WTC11 (cell line): Measurements from ENCODE around the gene C10orf105. TPM values are rescaled to one million over a fixed set of nuclear protein-coding genes. Genes with fewer than 3 reads are reported as not detected.

Experiments
- ATAC-seq: fragments of 200-7000 bp; cut with Tn5 transposase; 2 replicates; pipeline ENCODE4 v1.10.0; 2021; ENCODE audit warnings: mild to moderate bottlenecking, moderate library complexity
- CTCF ChIA-PET: fragments of 300-600 bp; sonication (Branson Sonifier 250); formaldehyde crosslinking; loops from one replicate; lab custom pipeline; 2021; ENCODE audit warnings: antibody characterized with exemption; lab: Charles Lee
- POLR2A ChIA-PET: fragments of 350-600 bp; sonication (Branson Sonifier 250); formaldehyde crosslinking; loops from one replicate; lab custom pipeline; 2021; ENCODE audit warnings: antibody characterized with exemption; lab: Charles Lee
- DNase-seq: peaks from one replicate; pipeline ENCODE4 v3.0.0; 2021; ENCODE audit warnings: low spot score
- H3K27ac Mint-ChIP-seq: 2 replicates; pipeline ENCODE4 v1.8.0; 2021; ENCODE audit warnings: mixed read lengths
- H3K27me3 Mint-ChIP-seq: 2 replicates; pipeline ENCODE4 v1.8.0; 2021; ENCODE audit warnings: low read depth, mild to moderate bottlenecking, moderate library complexity, mixed read lengths
- H3K36me3 Mint-ChIP-seq: 2 replicates; pipeline ENCODE4 v1.8.0; 2021; ENCODE audit warnings: mixed read lengths
- H3K4me1 Mint-ChIP-seq: 2 replicates; pipeline ENCODE4 v1.8.0; 2022; ENCODE audit warnings: mixed read lengths
- H3K4me3 Mint-ChIP-seq: 2 replicates; pipeline ENCODE4 v1.8.0; 2021; ENCODE audit warnings: mild to moderate bottlenecking, moderate library complexity, mixed read lengths
- H3K9me3 Mint-ChIP-seq: 2 replicates; pipeline ENCODE4 v1.8.0; 2021; ENCODE audit warnings: mixed read lengths
- CBFB ChIP-seq: sonication (generic); formaldehyde crosslinking; IDR thresholded peaks from 2 replicates; pipeline ENCODE4 v1.8.1; 2022; ENCODE audit warnings: mild to moderate bottlenecking, low read depth, missing genetic modification reagents
- CREB1 ChIP-seq: sonication (generic); formaldehyde crosslinking; IDR thresholded peaks from 2 replicates; pipeline ENCODE4 v1.8.0; 2023; ENCODE audit warnings: mild to moderate bottlenecking, missing genetic modification reagents
- ELF4 ChIP-seq: sonication (generic); formaldehyde crosslinking; IDR thresholded peaks from 2 replicates; pipeline ENCODE4 v1.8.1; 2022; ENCODE audit warnings: low read depth, mild to moderate bottlenecking, moderate library complexity, missing genetic modification reagents
- FOXK1 ChIP-seq: sonication (generic); formaldehyde crosslinking; IDR thresholded peaks from 2 replicates; pipeline ENCODE4 v1.8.0; 2022; ENCODE audit warnings: mild to moderate bottlenecking, moderate library complexity, missing genetic modification reagents
- GRHL2 ChIP-seq: fragments of 250-450 bp; sonication (Bioruptor Pico); IDR thresholded peaks from 2 replicates; pipeline ENCODE4 v1.8.0; 2022; ENCODE audit warnings: mild to moderate bottlenecking, moderate library complexity; ENCODE audit not compliant: insufficient replicate concordance, severe bottlenecking
- GTF2I ChIP-seq: fragments of 250-450 bp; sonication (Bioruptor Pico); conservative IDR thresholded peaks from 2 replicates; pipeline ENCODE4 v1.4.0; 2021; ENCODE audit warnings: mild to moderate bottlenecking
- HMGA2 ChIP-seq: fragments of 250-450 bp; sonication (Bioruptor Pico); IDR thresholded peaks from 2 replicates; pipeline ENCODE4 v1.4.0; 2021; ENCODE audit warnings: mild to moderate bottlenecking, moderate library complexity
- KAT7 ChIP-seq: sonication (generic); formaldehyde crosslinking; IDR thresholded peaks from 2 replicates; pipeline ENCODE4 v1.8.1; 2023; ENCODE audit warnings: missing genetic modification reagents, mild to moderate bottlenecking, borderline replicate concordance
- MYBL2 ChIP-seq: sonication (generic); formaldehyde crosslinking; IDR thresholded peaks from 2 replicates; pipeline ENCODE4 v1.8.1; 2023; ENCODE audit warnings: mild to moderate bottlenecking, moderate library complexity, missing genetic modification reagents
- NFATC4 ChIP-seq: fragments of 250-450 bp; sonication (Bioruptor Pico); IDR thresholded peaks from 2 replicates; pipeline ENCODE4 v1.9.0; 2021; ENCODE audit warnings: mild to moderate bottlenecking
- NFE2L1 ChIP-seq: sonication (generic); formaldehyde crosslinking; IDR thresholded peaks from 2 replicates; pipeline ENCODE4 v1.8.1; 2023; ENCODE audit warnings: missing genetic modification reagents
- NFYB ChIP-seq: sonication (generic); formaldehyde crosslinking; conservative IDR thresholded peaks from 2 replicates; pipeline ENCODE4 v1.8.0; 2022; ENCODE audit warnings: low read depth, missing genetic modification reagents
- RORB ChIP-seq: fragments of 250-450 bp; sonication (Bioruptor Pico); IDR thresholded peaks from 2 replicates; pipeline ENCODE4 v1.9.0; 2021; ENCODE audit warnings: mild to moderate bottlenecking
- SMAD3 ChIP-seq: sonication (generic); formaldehyde crosslinking; IDR thresholded peaks from 2 replicates; pipeline ENCODE4 v1.8.0; 2022; ENCODE audit warnings: missing genetic modification reagents, mild to moderate bottlenecking, borderline replicate concordance
- SOX15 ChIP-seq: fragments of 250-450 bp; sonication (Bioruptor Pico); IDR thresholded peaks from 2 replicates; pipeline ENCODE4 v1.9.0; 2021; ENCODE audit warnings: mild to moderate bottlenecking
- SP1 ChIP-seq: sonication (generic); formaldehyde crosslinking; conservative IDR thresholded peaks from 2 replicates; pipeline ENCODE4 v1.8.1; 2022; ENCODE audit warnings: missing genetic modification reagents
- TCF7 ChIP-seq: sonication (generic); formaldehyde crosslinking; IDR thresholded peaks from 2 replicates; pipeline ENCODE4 v1.8.0; 2022; ENCODE audit warnings: mild to moderate bottlenecking, low read depth, missing genetic modification reagents, moderate library complexity
- TP53 ChIP-seq: sonication (generic); formaldehyde crosslinking; IDR thresholded peaks from 2 replicates; pipeline ENCODE4 v1.8.1; 2023; ENCODE audit warnings: mild to moderate bottlenecking, missing genetic modification reagents
- ZNF138 ChIP-seq: sonication (generic); formaldehyde crosslinking; conservative IDR thresholded peaks from 2 replicates; pipeline ENCODE4 v1.8.1; 2022; ENCODE audit warnings: mild to moderate bottlenecking, moderate library complexity, missing genetic modification reagents
- ZNF219 ChIP-seq: sonication (generic); formaldehyde crosslinking; IDR thresholded peaks from 2 replicates; pipeline ENCODE4 v1.8.0; 2023; ENCODE audit warnings: missing genetic modification reagents, mild to moderate bottlenecking, borderline replicate concordance
- ZNF232 ChIP-seq: sonication (generic); formaldehyde crosslinking; IDR thresholded peaks from 2 replicates; pipeline ENCODE4 v1.8.0; 2022; ENCODE audit warnings: mild to moderate bottlenecking, missing genetic modification reagents
- ZNF317 ChIP-seq: sonication (generic); formaldehyde crosslinking; IDR thresholded peaks from 2 replicates; pipeline ENCODE4 v1.8.1; 2023; ENCODE audit warnings: low read depth, mild to moderate bottlenecking, moderate library complexity, missing genetic modification reagents, borderline replicate concordance
- total RNA-seq: library from RNA; stranded (reverse); gene quantifications from 3 replicates; pipeline ENCODE4 v1.2.3, GENCODE V29; 2021
- TF ChIP-seq, protein P1 (sequence below): fragments of 250-450 bp; sonication (Bioruptor Pico); conservative IDR thresholded peaks from 2 replicates; pipeline ENCODE4 v1.9.0; 2021; ENCODE audit warnings: mild to moderate bottlenecking
- TF ChIP-seq, protein P2 (sequence below): sonication (generic); formaldehyde crosslinking; IDR thresholded peaks from 2 replicates; pipeline ENCODE4 v1.8.0; 2022; ENCODE audit warnings: mild to moderate bottlenecking, missing genetic modification reagents
- TF ChIP-seq, protein P3 (sequence below): sonication (generic); formaldehyde crosslinking; IDR thresholded peaks from 2 replicates; pipeline ENCODE4 v1.8.1; 2023; ENCODE audit warnings: mild to moderate bottlenecking, missing genetic modification reagents, moderate library complexity
- TF ChIP-seq, protein P4 (sequence below): sonication (generic); formaldehyde crosslinking; IDR thresholded peaks from 2 replicates; pipeline ENCODE4 v1.8.0; 2022; ENCODE audit warnings: mild to moderate bottlenecking, missing genetic modification reagents

The C10orf105 gene
- total RNA-seq, 1 experiment from 2014 or later: 0.48 TPM

DNA sequence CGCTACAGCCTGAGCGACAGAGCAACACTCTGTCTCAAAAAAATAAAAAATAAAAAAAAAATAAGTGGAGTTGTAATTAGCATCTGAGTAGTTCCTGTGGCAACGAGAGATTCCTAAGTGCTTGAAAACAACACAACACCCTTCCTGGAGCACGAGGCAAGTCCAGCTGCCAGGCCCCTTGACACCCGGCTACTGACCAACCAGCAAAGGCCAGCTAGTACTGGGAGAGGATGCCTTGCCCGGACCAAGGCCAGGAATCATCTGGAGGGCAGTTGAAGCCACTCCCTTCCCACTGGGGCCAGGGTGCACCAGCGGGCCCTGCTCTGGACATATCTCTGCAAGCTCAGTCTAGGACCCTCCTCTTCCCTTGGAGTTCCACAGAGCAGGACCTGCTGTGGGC, 536 bp downstream of the C10orf105 start (continued):
- TF ChIP-seq ZNF317 (CRISPR knock-in tag) (no peak), ZNF232 (CRISPR knock-in tag) (no peak), GRHL2 (CRISPR knock-in tag) (no peak), SMAD3 (CRISPR knock-in tag) (no peak), KAT7 (no peak), TCF7 (no peak), RORB (CRISPR knock-in tag) (no peak)

DNA sequence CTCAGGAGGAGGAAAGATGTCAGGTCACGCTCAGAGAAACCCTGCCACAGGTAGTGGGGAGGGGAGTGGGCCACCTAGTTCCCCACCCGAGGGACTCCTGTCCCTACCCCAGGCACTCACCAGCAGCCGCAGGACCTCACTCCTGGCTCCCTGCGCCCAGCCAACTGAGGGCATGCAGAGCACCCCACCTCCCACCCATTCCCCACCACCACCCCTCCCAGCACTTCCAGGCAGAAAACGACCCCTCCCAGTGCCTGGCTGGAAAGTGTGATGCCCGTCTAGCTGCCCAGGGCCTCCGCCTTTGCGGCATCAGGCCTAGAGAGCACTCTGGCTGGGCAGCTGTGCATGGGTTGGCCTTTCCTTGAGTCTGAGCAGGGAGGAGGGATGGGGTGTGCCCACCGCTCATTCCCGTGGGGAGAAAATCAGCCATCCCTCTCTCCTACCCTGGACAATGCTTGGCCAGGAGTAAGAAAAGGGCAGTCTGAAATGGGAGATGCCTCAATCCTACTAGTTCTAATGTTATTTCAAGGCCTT, 1.3 kb downstream of the C10orf105 start:
- CTCF ChIA-PET: interaction anchor here (0.9 to 5.6 kb wide), 4 partner anchors 10 to 28 kb away, joined by 4 to 33 read pairs (median 18); no protein-coding TSS in a partner anchor

DNA sequence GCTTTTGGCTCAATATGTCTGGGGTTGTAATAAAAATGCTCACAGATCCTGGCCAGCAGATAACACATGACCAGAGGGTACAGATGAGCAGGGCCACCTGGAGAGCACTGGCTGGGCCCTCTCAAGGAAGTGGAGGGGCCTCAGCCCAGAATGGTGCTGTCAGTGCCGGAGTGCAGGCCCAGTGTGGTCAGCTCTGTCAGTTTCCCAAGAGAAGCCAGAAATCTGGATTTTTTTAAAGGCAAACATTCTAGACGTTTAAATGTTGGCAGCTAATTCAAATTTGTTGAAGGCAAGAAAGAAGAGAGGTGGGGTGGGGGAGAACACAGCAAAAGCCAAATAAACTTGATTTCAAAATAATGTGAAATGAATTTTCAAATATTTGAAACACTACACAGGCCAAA, 2.0 kb downstream of the C10orf105 start:
- ChIA-PET POLR2A (no interaction called here), CTCF (interaction anchor here (0.8 to 5.6 kb wide), 11 partner anchors 9 to 100 kb away, joined by 3 to 33 read pairs (median 3); no protein-coding TSS in a partner anchor)
- Mint-ChIP-seq H3K4me1 (peaks cover 20% of the 10 kb centered on the region), H3K27ac (no peak overlapping the region), H3K27me3 (peaks cover 3% of the 10 kb centered on the region; the same call in 1 of the 2 replicates), H3K36me3 (no peaks in the 10 kb centered on the region), H3K9me3 (no peaks in the 10 kb centered on the region), H3K4me3 (no peak overlapping the region)
- DNase-seq (no peak), ATAC-seq (no peak)
- TF ChIP-seq GTF2I (CRISPR knock-in tag): no peak
- TF ChIP-seq CREB1 (CRISPR knock-in tag): no peak
- no peak for TF ChIP-seq ZNF219 (CRISPR knock-in tag)
- TF ChIP-seq, protein P1, sequence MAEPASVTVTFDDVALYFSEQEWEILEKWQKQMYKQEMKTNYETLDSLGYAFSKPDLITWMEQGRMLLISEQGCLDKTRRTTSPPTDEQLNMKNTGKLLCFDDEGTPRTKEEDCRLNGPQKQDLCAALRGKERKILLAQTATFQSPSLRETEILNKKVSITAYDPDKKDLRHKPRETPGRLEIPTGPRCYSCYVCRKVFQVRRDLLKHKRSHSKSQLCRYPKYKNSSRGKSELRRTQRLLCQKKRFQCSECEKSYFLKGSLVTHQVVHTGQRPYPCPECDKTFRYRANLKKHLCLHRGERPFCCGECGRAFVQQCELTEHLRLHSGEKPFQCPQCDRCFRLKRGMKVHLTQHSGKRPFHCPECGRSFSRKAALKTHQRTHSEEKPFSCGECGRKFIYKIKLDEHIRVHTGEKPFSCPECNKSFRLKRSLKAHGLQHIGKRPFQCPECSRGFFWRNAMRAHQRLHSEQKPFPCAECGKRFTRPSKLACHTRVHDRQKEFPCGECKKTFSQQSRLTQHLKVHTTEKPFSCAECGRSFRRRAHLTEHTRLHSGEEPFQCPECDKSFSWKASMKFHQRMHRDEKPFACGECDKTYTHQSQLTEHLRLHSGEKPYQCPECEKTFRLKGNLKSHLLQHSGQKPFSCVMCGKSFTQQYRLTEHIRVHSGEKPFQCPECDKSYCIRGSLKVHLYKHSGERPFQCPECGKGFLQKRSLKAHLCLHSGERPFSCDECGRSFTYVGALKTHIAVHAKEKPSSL: no peak
- no peak for TF ChIP-seq ZNF232 (CRISPR knock-in tag)
- TF ChIP-seq NFATC4 (CRISPR knock-in tag): no peak
- TF ChIP-seq, protein P2, sequence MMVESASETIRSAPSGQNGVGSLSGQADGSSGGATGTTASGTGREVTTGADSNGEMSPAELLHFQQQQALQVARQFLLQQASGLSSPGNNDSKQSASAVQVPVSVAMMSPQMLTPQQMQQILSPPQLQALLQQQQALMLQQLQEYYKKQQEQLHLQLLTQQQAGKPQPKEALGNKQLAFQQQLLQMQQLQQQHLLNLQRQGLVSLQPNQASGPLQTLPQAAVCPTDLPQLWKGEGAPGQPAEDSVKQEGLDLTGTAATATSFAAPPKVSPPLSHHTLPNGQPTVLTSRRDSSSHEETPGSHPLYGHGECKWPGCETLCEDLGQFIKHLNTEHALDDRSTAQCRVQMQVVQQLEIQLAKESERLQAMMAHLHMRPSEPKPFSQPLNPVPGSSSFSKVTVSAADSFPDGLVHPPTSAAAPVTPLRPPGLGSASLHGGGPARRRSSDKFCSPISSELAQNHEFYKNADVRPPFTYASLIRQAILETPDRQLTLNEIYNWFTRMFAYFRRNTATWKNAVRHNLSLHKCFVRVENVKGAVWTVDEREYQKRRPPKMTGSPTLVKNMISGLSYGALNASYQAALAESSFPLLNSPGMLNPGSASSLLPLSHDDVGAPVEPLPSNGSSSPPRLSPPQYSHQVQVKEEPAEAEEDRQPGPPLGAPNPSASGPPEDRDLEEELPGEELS: no peak
- TF ChIP-seq GRHL2 (CRISPR knock-in tag): no peak

More for the DNA sequence above, 1.3 kb downstream of the C10orf105 start:
- H3K27me3 Mint-ChIP-seq: peaks cover 3% of the 10 kb centered on the region; the same call in 1 of the 2 replicates
- ATAC-seq: no peak
- POLR2A ChIA-PET: no interaction called here
- TF ChIP-seq ZNF232 (CRISPR knock-in tag): no peak
- TF ChIP-seq, protein P3, sequence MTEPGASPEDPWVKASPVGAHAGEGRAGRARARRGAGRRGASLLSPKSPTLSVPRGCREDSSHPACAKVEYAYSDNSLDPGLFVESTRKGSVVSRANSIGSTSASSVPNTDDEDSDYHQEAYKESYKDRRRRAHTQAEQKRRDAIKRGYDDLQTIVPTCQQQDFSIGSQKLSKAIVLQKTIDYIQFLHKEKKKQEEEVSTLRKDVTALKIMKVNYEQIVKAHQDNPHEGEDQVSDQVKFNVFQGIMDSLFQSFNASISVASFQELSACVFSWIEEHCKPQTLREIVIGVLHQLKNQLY (CRISPR knock-in tag): no peak
- no peak for TF ChIP-seq CBFB (CRISPR knock-in tag)
- TF ChIP-seq HMGA2 (CRISPR knock-in tag): no peak
- TF ChIP-seq TP53 (CRISPR knock-in tag): no peak
- no peak for TF ChIP-seq ELF4 (CRISPR knock-in tag)
- no peak for TF ChIP-seq NFYB (CRISPR knock-in tag)
- TF ChIP-seq ZNF138 (CRISPR knock-in tag): no peak
- TF ChIP-seq, protein P2: no peak
- TF ChIP-seq MYBL2 (CRISPR knock-in tag): no peak
- TF ChIP-seq NFE2L1: no peak
- TF ChIP-seq SOX15 (CRISPR knock-in tag): no peak
- no peak for TF ChIP-seq SP1
- TF ChIP-seq, protein P4, sequence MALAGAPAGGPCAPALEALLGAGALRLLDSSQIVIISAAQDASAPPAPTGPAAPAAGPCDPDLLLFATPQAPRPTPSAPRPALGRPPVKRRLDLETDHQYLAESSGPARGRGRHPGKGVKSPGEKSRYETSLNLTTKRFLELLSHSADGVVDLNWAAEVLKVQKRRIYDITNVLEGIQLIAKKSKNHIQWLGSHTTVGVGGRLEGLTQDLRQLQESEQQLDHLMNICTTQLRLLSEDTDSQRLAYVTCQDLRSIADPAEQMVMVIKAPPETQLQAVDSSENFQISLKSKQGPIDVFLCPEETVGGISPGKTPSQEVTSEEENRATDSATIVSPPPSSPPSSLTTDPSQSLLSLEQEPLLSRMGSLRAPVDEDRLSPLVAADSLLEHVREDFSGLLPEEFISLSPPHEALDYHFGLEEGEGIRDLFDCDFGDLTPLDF: no peak
- TF ChIP-seq FOXK1 (CRISPR knock-in tag): no peak
- TF ChIP-seq KAT7: no peak
- H3K4me3 Mint-ChIP-seq: no peak overlapping the region
- H3K27ac Mint-ChIP-seq: no peak overlapping the region
- H3K36me3 Mint-ChIP-seq: no peaks in the 10 kb centered on the region
- H3K9me3 Mint-ChIP-seq: no peaks in the 10 kb centered on the region
- peaks cover 17% of the 10 kb centered on the region for H3K4me1 Mint-ChIP-seq
- DNase-seq: no peak
